SK-N-MC (cell line): ENCODE data around the gene PLA2G7.

Experiments used
- EZH2 ChIP-seq: fragments of 200-600 bp; sonication (generic); IDR thresholded peaks from one replicate; pipeline ENCODE4 v1.6.1; 2017; ENCODE audit warnings: antibody characterized with exemption
- POLR2AphosphoS5 ChIP-seq: IDR thresholded peaks from 2 replicates; pipeline ENCODE4 v1.6.1; 2012; ENCODE audit warnings: mild to moderate bottlenecking, low read depth, low read length, borderline replicate concordance

DNA sequence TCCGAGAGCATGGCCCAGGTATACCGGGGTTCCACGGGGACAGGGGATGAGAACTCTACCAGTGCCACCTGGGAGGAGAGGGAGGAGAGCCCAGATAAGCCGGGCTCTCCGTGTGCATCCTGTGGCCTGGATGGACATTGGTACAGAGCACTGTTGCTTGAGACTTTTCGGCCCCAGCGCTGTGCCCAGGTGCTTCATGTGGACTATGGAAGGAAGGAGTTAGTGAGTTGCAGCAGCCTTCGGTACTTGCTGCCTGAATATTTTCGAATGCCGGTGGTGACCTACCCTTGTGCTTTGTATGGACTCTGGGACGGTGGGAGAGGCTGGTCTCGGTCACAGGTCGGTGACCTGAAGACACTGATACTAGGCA, 46.2 kb downstream of the PLA2G7 start:
- TF ChIP-seq POLR2AphosphoS5 (no peak), EZH2 (no peak)
